Spleen (tissue), 11 donors: ENCODE data around the gene RILPL1. TPM values are rescaled to one million over a fixed set of nuclear protein-coding genes. Genes with fewer than 3 reads are reported as not detected.

Source experiments
- DNase-seq: peaks from one replicate; pipeline ENCODE4 v3.0.0-alpha.2; 2020
- H3K27ac ChIP-seq, 8 donors: fragments of 200-600 bp; sonication (generic) in 7 of 8; 1 replicate in 4 of 8; 2 replicates in 4 of 8; pipeline versions ENCODE4 v1.5.0 to v1.8.0; 2016 to 2021; ENCODE audit warnings: inconsistent platforms in 4 of 8, mild to moderate bottlenecking in 4 of 8, moderate library complexity in 1 of 8
- H3K27me3 ChIP-seq, 7 donors: fragments of 200-600 bp; sonication (generic) in 6 of 7; replicated peaks in 1 of 7; 1 replicate in 4 of 7; 2 replicates in 3 of 7; pipeline versions ENCODE4 v1.5.0 to v1.8.0; 2016 to 2021; ENCODE audit warnings: inconsistent platforms in 3 of 7, mild to moderate bottlenecking in 1 of 7
- H3K36me3 ChIP-seq, 6 donors: fragments of 200-600 bp; sonication (generic) in 5 of 6; 1 replicate in 4 of 6; 2 replicates in 2 of 6; pipeline versions ENCODE4 v1.5.0 to v1.8.0; 2016 to 2021; ENCODE audit warnings: inconsistent platforms in 2 of 6
- H3K4me1 ChIP-seq, 6 donors: fragments of 200-600 bp; sonication (generic) in 5 of 6; 1 replicate in 3 of 6; 2 replicates in 3 of 6; pipeline versions ENCODE4 v1.5.0 to v1.8.0; 2016 to 2021; ENCODE audit warnings: inconsistent platforms in 3 of 6
- H3K4me3 ChIP-seq, 8 donors: fragments of 200-600 bp; sonication (generic) in 7 of 8; 1 replicate in 4 of 8; 2 replicates in 4 of 8; pipeline versions ENCODE4 v1.5.0 to v1.8.0; 2016 to 2021; ENCODE audit warnings: inconsistent platforms in 4 of 8, mild to moderate bottlenecking in 4 of 8, moderate library complexity in 2 of 8
- H3K9me3 ChIP-seq, 8 donors: fragments of 200-600 bp; sonication (generic) in 7 of 8; 1 replicate in 4 of 8; 2 replicates in 4 of 8; pipeline versions ENCODE4 v1.5.0 to v1.8.0; 2016 to 2021; ENCODE audit warnings: inconsistent platforms in 4 of 8
- CTCF ChIP-seq, 11 experiments: fragments of 200-600 bp in 7 of 11; fragments of 450-650 bp in 4 of 11; sonication (generic) in 4 of 11; IDR thresholded peaks in 8 of 11; conservative IDR thresholded peaks in 3 of 11; 1 replicate in 7 of 11; 2 replicates in 4 of 11; pipeline versions ENCODE4 v1.4.0 to v1.8.0; 2016 to 2021; ENCODE audit warnings: antibody characterized with exemption in 11 of 11, inconsistent platforms in 4 of 11, mild to moderate bottlenecking in 1 of 11
- POLR2A ChIP-seq, 3 donors: fragments of 450-650 bp; IDR thresholded peaks; one replicate each; pipeline ENCODE4 v1.5.1; 2017; ENCODE audit warnings: antibody characterized with exemption in 3 of 3, mild to moderate bottlenecking in 1 of 3
- POLR2AphosphoS5 ChIP-seq, 3 donors: sonication (generic); formaldehyde crosslinking; IDR thresholded peaks; one replicate each; pipeline ENCODE4 v1.5.1; 2017; ENCODE audit warnings: antibody characterized with exemption in 3 of 3
- WGBS, 5 donors: extraction: QIAGEN DNeasy Blood & Tissue Kit in 3 of 5; methylation state at CpG; one replicate each; pipeline versions ENCODE4 v1.1.5 to v1.1.7; 2013 to 2018; 5-methylcytosine and 5-hydroxymethylcytosine counted together
- intact Hi-C: fragments of 100-400 bp; cut with DNase I; formaldehyde crosslinking; loops from one replicate; pipeline ENCODE4 v1.15.0; 2023; ENCODE audit warnings: low total_unique reads
- microRNA-seq, 3 donors: library from miRNA; unstranded; fragments of <30 nt; microRNA quantifications; one replicate each; pipeline versions ENCODE4 to v1.1.0, GENCODE V29; 2019 to 2020
- polyA plus RNA-seq, 3 donors: library from polyadenylated mRNA; stranded (reverse); fragments of 200-250 nt; gene quantifications; one replicate each; pipeline ENCODE4 v1.2.1, GENCODE V29; 2013
- small RNA-seq, 4 donors: library from RNA; depleted of rRNA; stranded (forward); fragments of <200 nt; gene quantifications; one replicate each; pipeline ENCODE3, GENCODE V24; 2016
- total RNA-seq, 7 donors: library from RNA; depleted of rRNA in 3 of 7; stranded (reverse); fragments of >200 nt in 3 of 7; fragmentation: NEBNext Ultra II Directional in 4 of 7; extraction: Animal tissue kit (Norgen Biotek cat#: 25700) in 4 of 7; gene quantifications; one replicate each; pipeline versions ENCODE4 v1.1.0 to v1.2.1, GENCODE V29; 2016 to 2021
- donor health status: healthy with polysubstance abuse.
- donor health status: DM: no; HTN: no; CAD: no; lungs with moderate emphysema.
- donor health status: DM: no; HTN: no; CAD: no.
- donor health status: Bipolar disorder and iron deficiency.
- donor health status: healthy.
- donor health status: DM: no; HTN: no; CAD: no.
- donor health status: DM: yes; HTN: yes; CAD: no.

The RILPL1 gene
- total and polyA plus RNA-seq, 10 donors, result 3.2 to 13.6 (median 9.0) TPM

- Histone ChIP-seq H3K27me3 (no peaks in the 10 kb centered on the region), H3K4me1 (peaks cover 6 to 57% (median 36%) of the 10 kb centered on the region in 6 donors), H3K27ac (peak overlapping the region; percentile 51 to 81 (median 68)), H3K36me3 (peaks cover 0 to 96% (median 32%) of the 10 kb centered on the region in 6 donors), H3K4me3 (no peak overlapping the region), H3K9me3 (no peaks in the 10 kb centered on the region)
- no peak for TF ChIP-seq POLR2A (IDR thresholded peaks at IDR 0.05)
- TF ChIP-seq POLR2AphosphoS5 (IDR thresholded peaks at IDR 0.05), result peak; percentile 77 to 87 (median 79)
- TF ChIP-seq CTCF (IDR thresholded peaks at IDR 0.05 in 8 of 11, conservative IDR thresholded peaks at IDR 0.05 in 3 of 11), result peak in 2 of 11 experiments; percentile 11 to 15
- peak; percentile 92 for DNase-seq
- 63 to 82% (median 77%) methylated on average over 8 of the region's 8 CpGs for WGBS, 5 donors
- intact Hi-C loops, result no loop called here
These were observed 106.3 kb downstream of the RILPL1 start for GRCh38 chr12:123427036-123427769.

- intact Hi-C loops, result no loop called here
- H3K36me3 ChIP-seq, result peaks cover 0 to 100% (median 49%) of the 10 kb centered on the region in 6 donors
- H3K4me1 ChIP-seq, result peaks cover 0 to 2% (median 0%) of the 10 kb centered on the region in 6 donors
- H3K4me3 ChIP-seq, result no peak overlapping the region
- no peaks in the 10 kb centered on the region for H3K9me3 ChIP-seq
- no peak for DNase-seq
- no peak for TF ChIP-seq POLR2AphosphoS5 (IDR thresholded peaks at IDR 0.05)
- no peak for TF ChIP-seq POLR2A (IDR thresholded peaks at IDR 0.05)
- no peaks in the 10 kb centered on the region for H3K27me3 ChIP-seq
- WGBS, 5 donors, result 96 to 100% (median 100%) methylated on average over 2 of the region's 2 CpGs
- H3K27ac ChIP-seq, result no peak overlapping the region
These were observed 112.2 kb downstream of the RILPL1 start for GRCh38 chr12:123421314-123421713.

Small RNA genes lying within 50 kb of the gene (microRNA-seq; reads per million reads assigned to microRNA genes)
- gene MIR3908, result 0 reads per million in 3 donors

Small RNA genes lying within 50 kb of the gene (small RNA-seq; reads per million reads assigned to genes)
- 0 reads per million in 4 donors for gene AC145423.2
- gene MIR3908, result 0 reads per million in 4 donors

Other genes with a start within 250 kb of the RILPL1 start
- gene SBNO1, start 168.9 kb downstream of the RILPL1 start, total RNA-seq, result 10 to 100 TPM; 25.8 to 35.0 (median 29.8) TPM
- 1 to 10 TPM; 4.1 to 6.1 (median 4.5) TPM for gene SBNO1, start 168.9 kb downstream of the RILPL1 start, polyA plus RNA-seq
- gene KMT5A, start 149.6 kb downstream of the RILPL1 start, total RNA-seq, result 10 to 100 TPM; 28.7 to 40.3 (median 35.6) TPM
- gene KMT5A, start 149.6 kb downstream of the RILPL1 start, polyA plus RNA-seq, result 10 to 100 TPM; 11.3 to 15.9 (median 11.3) TPM
- gene RILPL2, start 97.0 kb downstream of the RILPL1 start, total RNA-seq, result 10 to 100 TPM; 10.8 to 15.7 (median 12.5) TPM
- 10 to 100 TPM; 14.0 to 18.0 (median 14.8) TPM for gene RILPL2, start 97.0 kb downstream of the RILPL1 start, polyA plus RNA-seq
- 10 to 100 TPM; 18.9 to 36.1 (median 27.8) TPM for gene SNRNP35, start 75.6 kb downstream of the RILPL1 start, total RNA-seq
- gene SNRNP35, start 75.6 kb downstream of the RILPL1 start, polyA plus RNA-seq, result 10 to 100 TPM; 36.3 to 63.7 (median 55.4) TPM
- gene TMED2, start 50.8 kb upstream of the RILPL1 start, total RNA-seq, result 100 to 1,000 TPM in 5 of 7 donors, 10 to 100 TPM in 2; 90.8 to 135 (median 112) TPM
- gene TMED2, start 50.8 kb upstream of the RILPL1 start, polyA plus RNA-seq, result 10 to 100 TPM; 32.3 to 52.1 (median 42.9) TPM
- 10 to 100 TPM; 19.7 to 43.7 (median 26.5) TPM for gene DDX55, start 68.4 kb upstream of the RILPL1 start, total RNA-seq
- gene DDX55, start 68.4 kb upstream of the RILPL1 start, polyA plus RNA-seq, result 10 to 100 TPM; 16.4 to 22.3 (median 18.0) TPM
- 100 to 1,000 TPM in 3 of 7 donors, 10 to 100 TPM in 4; 35.1 to 137 (median 47.2) TPM for gene EIF2B1, start 100.0 kb upstream of the RILPL1 start, total RNA-seq
- 10 to 100 TPM; 28.3 to 29.0 (median 28.7) TPM for gene EIF2B1, start 100.0 kb upstream of the RILPL1 start, polyA plus RNA-seq
- 10 to 100 TPM; 15.3 to 23.1 (median 21.4) TPM for gene GTF2H3, start 100.1 kb upstream of the RILPL1 start, total RNA-seq
- 10 to 100 TPM in 1 of 3 donors, 1 to 10 TPM in 2; 6.4 to 11.3 (median 8.5) TPM for gene GTF2H3, start 100.1 kb upstream of the RILPL1 start, polyA plus RNA-seq
- gene TCTN2, start 137.4 kb upstream of the RILPL1 start, total RNA-seq, result 10 to 100 TPM in 1 of 7 donors, 1 to 10 TPM in 6; 4.3 to 10.9 (median 7.5) TPM
- gene TCTN2, start 137.4 kb upstream of the RILPL1 start, polyA plus RNA-seq, result 1 to 10 TPM; 1.9 to 4.1 (median 3.3) TPM
- gene ATP6V0A2, start 178.6 kb upstream of the RILPL1 start, total RNA-seq, result 10 to 100 TPM; 27.9 to 46.0 (median 34.9) TPM
- 1 to 10 TPM; 7.2 to 9.1 (median 8.5) TPM for gene ATP6V0A2, start 178.6 kb upstream of the RILPL1 start, polyA plus RNA-seq
- 1 to 10 TPM in 3 of 7 donors, under 1 TPM in 3, not detected in 1; 0.26 to 2.2 (median 0.95) TPM for gene DNAH10, start 228.6 kb upstream of the RILPL1 start, total RNA-seq
- under 1 TPM; 0.23 to 0.35 (median 0.26) TPM for gene DNAH10, start 228.6 kb upstream of the RILPL1 start, polyA plus RNA-seq